ENCODE results near the gene MARCKS. TPM values are rescaled to one million over a fixed set of nuclear protein-coding genes. Genes with fewer than 3 reads are reported as not detected.

The MARCKS gene
- total RNA-seq, 1 experiment from 2014 or later, result 93.2 TPM

DNA sequence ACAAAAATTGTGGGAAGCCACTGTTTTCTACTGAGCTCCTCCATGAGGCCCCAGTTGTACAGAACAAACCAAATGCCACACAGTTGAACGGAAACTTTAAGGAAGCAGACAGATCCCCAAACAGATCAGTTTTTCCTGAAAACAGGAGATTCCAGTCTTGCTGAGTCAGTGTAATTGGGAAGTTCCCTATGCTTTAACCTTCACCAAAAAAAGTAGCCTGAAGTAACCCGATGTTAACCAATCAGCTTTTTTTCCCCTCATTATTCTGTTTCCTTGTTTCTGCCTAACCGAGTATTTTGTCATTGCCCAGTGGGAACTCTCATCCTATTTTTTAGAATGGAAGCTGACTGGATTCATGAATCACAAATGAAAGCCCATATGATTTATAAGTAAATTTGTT, 36.7 kb downstream of the MARCKS start:
- ChIA-PET CTCF (no interaction called here), POLR2A (ENCODE audit: unreplicated experiment) (no interaction called here)
- no peaks in the 10 kb centered on the region for H3F3A ChIP-seq (ENCODE audit: insufficient read depth, low read depth)
- H3K4me1 ChIP-seq (replicated peaks; ENCODE audit: insufficient read depth), result peaks cover under 1% of the 10 kb centered on the region
- TF ChIP-seq, protein P1, sequence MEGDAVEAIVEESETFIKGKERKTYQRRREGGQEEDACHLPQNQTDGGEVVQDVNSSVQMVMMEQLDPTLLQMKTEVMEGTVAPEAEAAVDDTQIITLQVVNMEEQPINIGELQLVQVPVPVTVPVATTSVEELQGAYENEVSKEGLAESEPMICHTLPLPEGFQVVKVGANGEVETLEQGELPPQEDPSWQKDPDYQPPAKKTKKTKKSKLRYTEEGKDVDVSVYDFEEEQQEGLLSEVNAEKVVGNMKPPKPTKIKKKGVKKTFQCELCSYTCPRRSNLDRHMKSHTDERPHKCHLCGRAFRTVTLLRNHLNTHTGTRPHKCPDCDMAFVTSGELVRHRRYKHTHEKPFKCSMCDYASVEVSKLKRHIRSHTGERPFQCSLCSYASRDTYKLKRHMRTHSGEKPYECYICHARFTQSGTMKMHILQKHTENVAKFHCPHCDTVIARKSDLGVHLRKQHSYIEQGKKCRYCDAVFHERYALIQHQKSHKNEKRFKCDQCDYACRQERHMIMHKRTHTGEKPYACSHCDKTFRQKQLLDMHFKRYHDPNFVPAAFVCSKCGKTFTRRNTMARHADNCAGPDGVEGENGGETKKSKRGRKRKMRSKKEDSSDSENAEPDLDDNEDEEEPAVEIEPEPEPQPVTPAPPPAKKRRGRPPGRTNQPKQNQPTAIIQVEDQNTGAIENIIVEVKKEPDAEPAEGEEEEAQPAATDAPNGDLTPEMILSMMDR (conservative IDR thresholded peaks at IDR 0.05), result no peak
- no peak for TF ChIP-seq EZH2 (IDR thresholded peaks at IDR 0.05; ENCODE audit: low read depth)
- intact Hi-C loops (cut with micrococcal nuclease; ENCODE audit: unreplicated experiment), result no loop called here
- H3K4me2 ChIP-seq, result no peak overlapping the region
- H3K4me3 ChIP-seq, result no peak overlapping the region
- no peaks in the 10 kb centered on the region for H3K27me3 ChIP-seq (ENCODE audit: insufficient read depth, low read depth)
- no peak overlapping the region for H2AFZ ChIP-seq
- H3K9me3 ChIP-seq (ENCODE audit: insufficient read depth, low read depth), result peaks cover 16% of the 10 kb centered on the region; the same call in 1 of the 2 replicates
- DNase-seq, result no peak
- no peaks in the 10 kb centered on the region for H4K20me1 ChIP-seq (ENCODE audit: insufficient read depth)
- H3K27ac ChIP-seq, result no peak overlapping the region
- no peaks in the 10 kb centered on the region for H3K36me3 ChIP-seq (ENCODE audit: low read depth)
- no peaks in the 10 kb centered on the region for H3K79me2 ChIP-seq (ENCODE audit: low read depth)
- no peaks in the 10 kb centered on the region for H3K9me2 ChIP-seq (ENCODE audit: insufficient read depth)
- BruUV-seq (replicated peaks), result no TSS peak

DNA sequence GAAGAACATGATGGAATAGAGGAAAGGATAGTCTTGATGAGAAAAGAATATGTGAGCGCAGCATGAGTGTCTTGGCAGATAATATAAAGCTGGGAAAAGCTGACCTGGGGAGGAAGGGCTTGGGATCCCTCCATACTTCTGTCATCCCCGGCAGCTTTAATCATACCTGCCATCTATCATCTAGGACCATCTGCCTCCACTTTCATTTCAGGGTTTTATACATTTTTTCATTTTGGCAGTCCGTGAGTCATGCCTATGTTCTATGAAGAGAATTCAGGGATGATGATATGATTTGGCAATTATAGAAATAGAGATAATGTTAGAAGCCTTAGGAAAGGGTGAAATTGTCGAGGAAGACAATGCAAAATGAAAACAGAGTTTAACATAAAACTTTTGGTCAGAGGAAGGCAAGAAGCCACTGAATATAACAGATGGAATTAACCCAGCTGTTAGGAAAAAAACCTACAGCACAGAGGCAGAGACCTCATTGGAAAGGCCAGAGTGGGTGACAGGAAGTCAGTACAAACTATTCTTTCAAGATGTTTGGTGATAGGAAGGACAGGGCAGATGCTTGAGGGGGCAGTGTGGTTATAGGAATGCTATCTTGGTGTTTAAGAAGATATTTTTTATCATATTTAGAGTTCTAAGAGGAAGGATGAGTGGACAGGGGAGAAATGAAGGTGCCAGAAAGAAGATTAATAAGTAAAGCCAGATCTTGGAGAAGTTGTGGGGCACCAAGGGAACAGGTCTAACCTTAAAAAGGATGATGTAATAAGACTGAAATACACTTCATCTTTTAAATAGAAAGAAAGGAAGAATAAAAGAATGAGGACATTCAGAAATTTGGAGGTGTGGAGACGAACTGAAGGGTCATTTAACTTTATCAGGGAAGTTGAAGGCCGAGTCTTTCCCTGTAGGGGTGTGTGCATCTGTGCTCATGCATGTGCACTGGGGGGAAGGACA, 37.8 kb downstream of the MARCKS start:
- no TSS peak for BruUV-seq (replicated peaks)
- no peaks in the 10 kb centered on the region for H3K79me2 ChIP-seq (ENCODE audit: low read depth)
- H3K4me1 ChIP-seq (replicated peaks; ENCODE audit: insufficient read depth), result no peaks in the 10 kb centered on the region
- no peak for DNase-seq
- no peaks in the 10 kb centered on the region for H3K9me2 ChIP-seq (ENCODE audit: insufficient read depth)
- H3K9me3 ChIP-seq (ENCODE audit: insufficient read depth, low read depth), result peaks cover 16% of the 10 kb centered on the region; the same call in 1 of the 2 replicates
- ChIA-PET POLR2A (ENCODE audit: unreplicated experiment) (no interaction called here), CTCF (no interaction called here)
- no peaks in the 10 kb centered on the region for H4K20me1 ChIP-seq (ENCODE audit: insufficient read depth)
- no peak overlapping the region for H3K4me3 ChIP-seq
- H2AFZ ChIP-seq, result no peak overlapping the region
- H3K27ac ChIP-seq, result no peak overlapping the region
- no peaks in the 10 kb centered on the region for H3K36me3 ChIP-seq (ENCODE audit: low read depth)
- no peak overlapping the region for H3K4me2 ChIP-seq
- TF ChIP-seq EZH2 (IDR thresholded peaks at IDR 0.05; ENCODE audit: low read depth), result no peak
- TF ChIP-seq, protein P1 (conservative IDR thresholded peaks at IDR 0.05), result no peak
- no peaks in the 10 kb centered on the region for H3F3A ChIP-seq (ENCODE audit: insufficient read depth, low read depth)
- no peaks in the 10 kb centered on the region for H3K27me3 ChIP-seq (ENCODE audit: insufficient read depth, low read depth)
- intact Hi-C loops (cut with micrococcal nuclease; ENCODE audit: unreplicated experiment), result no loop called here

DNA sequence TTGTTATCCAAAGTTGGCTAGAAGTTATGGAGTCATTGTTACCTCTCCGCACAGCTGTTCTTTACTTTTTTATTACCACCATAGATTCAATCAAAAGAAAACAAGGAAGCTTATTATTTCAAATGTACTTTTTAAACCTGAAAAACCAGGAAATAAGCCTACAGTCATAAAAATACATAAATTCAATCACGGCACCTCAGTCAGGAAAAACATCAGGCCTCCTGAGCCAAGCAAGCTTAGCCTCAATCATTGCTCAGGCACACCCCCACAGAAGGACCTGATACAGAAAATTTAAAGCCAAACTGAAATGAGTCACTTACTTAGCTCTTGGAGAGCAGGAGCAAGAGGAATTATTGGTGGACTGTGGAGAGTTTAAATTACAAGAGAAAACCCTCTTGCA, 44.3 kb downstream of the MARCKS start:
- BruUV-seq (replicated peaks), result no TSS peak
- POLR2A ChIA-PET (ENCODE audit: unreplicated experiment), result no interaction called here
- CTCF ChIA-PET, result no interaction called here
- Histone ChIP-seq H3K9me2 (ENCODE audit: insufficient read depth) (no peaks in the 10 kb centered on the region), H3K4me2 (no peak overlapping the region), H3K9me3 (ENCODE audit: insufficient read depth, low read depth) (no peaks in the 10 kb centered on the region), H2AFZ (no peak overlapping the region), H3K79me2 (ENCODE audit: low read depth) (no peaks in the 10 kb centered on the region), H3K27me3 (ENCODE audit: insufficient read depth, low read depth) (no peaks in the 10 kb centered on the region), H3K36me3 (ENCODE audit: low read depth) (no peaks in the 10 kb centered on the region), H3K4me3 (no peak overlapping the region), H3F3A (ENCODE audit: insufficient read depth, low read depth) (no peaks in the 10 kb centered on the region), H3K27ac (no peak overlapping the region), H4K20me1 (ENCODE audit: insufficient read depth) (no peaks in the 10 kb centered on the region), H3K4me1 (replicated peaks; ENCODE audit: insufficient read depth) (no peaks in the 10 kb centered on the region)
- no peak for DNase-seq
- intact Hi-C loops (cut with micrococcal nuclease; ENCODE audit: unreplicated experiment), result no loop called here
- TF ChIP-seq EZH2 (IDR thresholded peaks at IDR 0.05; ENCODE audit: low read depth), result no peak
- TF ChIP-seq, protein P1 (conservative IDR thresholded peaks at IDR 0.05), result no peak
